Skeletal muscle cell (primary cell): ENCODE measurements around the gene ZNF32.

Source experiments
- DNase-seq: peaks from one replicate; pipeline ENCODE4 v3.0.0-alpha.2; 2010; ENCODE audit warnings: low read depth
- H3K4me3 ChIP-seq: 2 replicates; pipeline ENCODE4 v1.5.1; 2011; ENCODE audit warnings: low read depth, mild to moderate bottlenecking, control low read depth, low read length, moderate library complexity

ZNF32 gene

DNA sequence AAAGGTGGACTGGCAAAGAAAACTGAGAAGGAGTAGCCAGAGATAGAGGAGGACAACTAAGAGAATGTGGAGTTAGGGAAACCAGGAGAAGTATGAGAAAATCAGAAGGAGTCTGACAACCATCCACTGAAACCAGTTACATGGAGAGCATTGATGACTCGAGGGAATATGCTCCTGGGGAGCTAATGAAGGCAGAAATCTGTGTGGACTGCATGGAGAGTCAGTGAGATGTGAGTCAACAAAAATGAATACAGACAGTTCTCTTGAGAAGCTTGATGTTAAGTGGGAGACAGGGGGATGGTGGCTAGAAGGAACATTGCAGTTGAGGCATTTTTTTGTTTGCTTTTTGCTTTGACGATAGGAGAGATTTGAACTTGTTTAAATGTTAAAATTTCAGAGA, 34.3 kb upstream of the ZNF32 start:
- DNase-seq: no peak
- no peak overlapping the region for H3K4me3 ChIP-seq

GRCh38 chr10:43681721-43682120, 33.0 kb upstream of the ZNF32 start:
- no peak overlapping the region for H3K4me3 ChIP-seq
- no peak for DNase-seq

DNA sequence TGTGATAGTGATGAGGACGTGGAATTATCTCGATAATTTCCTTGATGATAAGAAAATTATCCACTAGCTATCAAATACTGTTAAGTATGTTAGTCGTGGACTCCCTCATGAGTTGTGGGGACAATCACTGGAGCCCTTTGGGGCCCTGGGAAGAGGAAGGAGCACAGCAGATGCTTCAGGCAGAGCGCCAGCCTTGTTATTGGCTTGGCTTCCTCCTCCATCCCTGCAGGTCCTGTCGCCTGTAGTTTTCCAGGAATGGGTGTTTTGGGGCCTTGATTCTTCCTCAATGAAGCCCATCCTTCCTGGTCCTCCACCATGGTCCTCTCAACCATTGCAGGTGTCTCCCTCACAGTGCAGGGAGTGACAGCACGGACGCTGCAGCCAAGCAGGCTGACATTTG, 32.5 kb upstream of the ZNF32 start:
- no peak for DNase-seq
- H3K4me3 ChIP-seq: no peak overlapping the region

GRCh38 chr10:43680035-43680434, 31.4 kb upstream of the ZNF32 start:
- no peak for DNase-seq
- no peak overlapping the region for H3K4me3 ChIP-seq

- no peak for DNase-seq
- H3K4me3 ChIP-seq: no peak overlapping the region
Observed at GRCh38 chr10:43679509-43679908, 30.8 kb upstream of the ZNF32 start.

- DNase-seq: no peak
- no peak overlapping the region for H3K4me3 ChIP-seq
Observed at GRCh38 chr10:43678654-43679053, 30.0 kb upstream of the ZNF32 start.

- no peak overlapping the region for H3K4me3 ChIP-seq
- DNase-seq: no peak
Observed at GRCh38 chr10:43676901-43677300, 28.2 kb upstream of the ZNF32 start.

- H3K4me3 ChIP-seq: no peak overlapping the region
- DNase-seq: no peak
Observed at GRCh38 chr10:43676331-43676730, 27.6 kb upstream of the ZNF32 start.

DNA sequence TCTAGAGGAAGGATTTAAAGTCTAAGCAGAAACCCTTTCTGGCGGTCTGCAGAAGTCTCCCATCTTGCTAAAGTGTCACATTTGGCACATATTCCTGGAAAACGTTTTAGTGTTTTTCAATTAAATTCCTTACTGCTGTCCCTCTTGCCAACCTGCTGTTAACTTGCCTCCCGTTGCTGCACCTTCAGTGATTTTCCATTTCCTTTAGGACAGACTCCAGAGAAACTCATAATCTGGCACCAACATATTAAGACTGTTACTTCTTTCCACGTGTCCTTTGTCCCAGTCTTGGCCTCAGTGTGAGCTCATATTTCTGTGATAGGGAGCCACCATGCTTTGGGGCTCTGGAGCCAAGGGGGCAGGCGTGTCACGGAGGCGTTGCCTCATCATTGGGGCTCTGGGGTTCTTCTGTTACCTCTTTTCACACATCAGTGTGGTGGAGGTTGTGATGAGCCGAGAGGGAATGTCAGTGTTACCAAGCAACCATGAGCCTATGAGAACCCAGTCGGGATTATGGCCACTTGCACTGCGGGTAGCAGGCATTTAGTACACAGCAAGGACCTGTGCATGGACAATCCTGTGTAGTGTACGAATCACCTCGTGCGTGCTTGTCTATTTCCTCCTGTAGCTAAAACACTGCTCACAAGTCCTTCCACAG, 26.0 kb upstream of the ZNF32 start:
- H3K4me3 ChIP-seq: no peak overlapping the region
- DNase-seq: no peak

DNA sequence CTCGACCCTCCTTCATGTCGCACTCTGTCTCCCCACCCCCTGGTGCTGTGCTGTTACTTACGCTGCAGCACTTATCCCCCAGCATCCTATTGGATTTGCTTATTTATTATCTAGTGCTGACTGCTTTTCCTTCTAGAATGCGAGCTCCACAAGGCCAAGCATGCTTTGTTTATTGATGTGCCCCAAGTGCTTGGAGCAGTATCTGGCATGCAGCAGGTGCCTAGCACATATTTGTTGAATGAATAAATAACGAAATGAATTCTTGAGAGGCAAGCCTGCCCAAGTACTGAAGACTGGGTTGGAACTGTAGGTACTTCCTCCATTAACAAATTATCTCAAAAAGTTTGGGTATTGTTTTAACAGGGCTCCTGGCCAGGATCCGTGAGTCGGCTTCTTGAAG, 24.8 kb upstream of the ZNF32 start:
- H3K4me3 ChIP-seq: no peak overlapping the region
- DNase-seq: no peak

- no peak overlapping the region for H3K4me3 ChIP-seq
- DNase-seq: no peak
Observed at GRCh38 chr10:43671659-43672531, 23.2 kb upstream of the ZNF32 start.

DNA sequence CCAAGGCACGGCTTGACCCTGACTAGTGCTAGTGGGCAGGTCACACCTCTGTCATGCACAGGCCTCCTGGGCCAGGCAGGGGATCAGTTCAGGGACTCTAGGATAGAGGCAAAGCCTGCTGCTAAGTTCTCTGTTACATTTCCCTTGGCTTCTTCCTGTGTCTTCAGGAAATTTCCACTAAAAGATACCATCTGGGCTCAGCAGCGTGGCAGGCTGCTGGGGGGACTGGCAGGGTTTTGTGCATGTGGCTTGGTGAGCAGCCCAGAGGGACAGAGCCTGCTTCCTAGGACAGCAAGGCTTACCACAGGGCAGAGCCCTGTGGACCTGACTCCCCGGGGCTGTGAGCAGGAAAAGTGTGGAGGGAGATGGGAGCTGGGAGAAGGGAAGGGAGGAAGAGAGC, 20.7 kb upstream of the ZNF32 start:
- no peak for DNase-seq
- no peak overlapping the region for H3K4me3 ChIP-seq

GRCh38 chr10:43667761-43668386, 19.2 kb upstream of the ZNF32 start:
- H3K4me3 ChIP-seq: no peak overlapping the region
- no peak for DNase-seq

DNA sequence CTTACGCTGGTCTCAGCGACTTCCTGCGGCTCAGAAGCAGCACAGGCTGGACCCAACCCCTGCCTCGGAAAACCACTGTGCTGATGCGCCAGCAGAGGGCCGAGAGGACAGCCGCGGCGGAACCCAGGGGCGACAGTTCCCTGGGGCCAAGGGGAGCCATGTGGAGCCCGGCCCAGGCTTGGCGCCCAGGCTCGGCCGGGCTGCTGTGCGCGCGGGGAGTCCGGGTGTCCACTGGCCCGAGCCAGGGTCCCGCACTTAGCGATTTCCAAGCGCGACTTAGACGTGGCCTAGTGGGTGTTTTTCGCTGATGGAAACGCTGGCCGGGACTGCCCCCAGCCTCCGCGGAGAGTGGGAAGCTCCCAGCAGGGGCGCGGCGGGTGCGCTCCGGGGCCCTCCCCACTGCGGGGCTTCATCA, 18.6 kb upstream of the ZNF32 start:
- peak overlapping the region; percentile 13 for H3K4me3 ChIP-seq
- no peak for DNase-seq

- DNase-seq: no peak
- no peak overlapping the region for H3K4me3 ChIP-seq
Observed at GRCh38 chr10:43666552-43666951, 17.9 kb upstream of the ZNF32 start.

DNA sequence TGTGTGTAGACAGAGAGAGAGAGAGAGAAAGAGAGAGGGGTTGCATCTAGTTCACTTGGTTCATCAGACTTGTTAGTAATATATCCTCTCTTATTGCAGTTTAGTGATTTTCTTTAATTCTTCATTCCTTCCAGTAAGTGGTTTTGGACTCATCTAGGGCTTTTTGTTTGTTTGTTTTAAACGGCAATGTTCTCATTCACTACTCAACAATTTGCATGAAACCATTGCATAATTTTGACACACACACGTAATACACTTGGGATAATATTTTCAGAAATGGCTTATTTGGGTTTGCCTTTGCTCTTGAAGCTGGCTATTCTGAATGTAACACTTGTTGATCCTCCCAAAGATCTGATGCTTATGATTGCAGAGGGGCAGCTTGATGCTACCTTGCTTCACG, 16.4 kb upstream of the ZNF32 start:
- no peak overlapping the region for H3K4me3 ChIP-seq
- DNase-seq: no peak

GRCh38 chr10:43658227-43658626, 9.5 kb upstream of the ZNF32 start:
- no peak overlapping the region for H3K4me3 ChIP-seq

DNA sequence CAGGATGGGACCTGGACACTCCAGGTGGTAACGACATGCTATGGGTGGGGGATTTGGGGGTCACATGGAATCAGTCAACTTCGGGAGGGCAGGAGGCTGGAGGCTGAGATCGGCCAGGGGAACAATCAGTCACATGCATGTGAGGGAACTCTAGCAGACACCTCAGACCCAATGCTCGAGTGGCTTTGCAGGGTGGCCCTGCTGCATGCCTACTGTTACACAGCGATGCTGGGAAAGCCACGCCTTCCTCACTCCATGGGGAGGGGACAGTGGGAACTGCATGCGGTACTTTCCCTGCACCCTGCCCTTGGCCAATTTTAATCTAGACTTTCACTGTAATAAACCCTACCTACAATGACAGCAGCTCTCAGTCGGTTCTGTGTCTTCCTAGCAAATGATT, 6.6 kb upstream of the ZNF32 start:
- no peak for DNase-seq
- H3K4me3 ChIP-seq: no peak overlapping the region

More at GRCh38 chr10:43658227-43658626, 9.5 kb upstream of the ZNF32 start:
- no peak for DNase-seq

DNA sequence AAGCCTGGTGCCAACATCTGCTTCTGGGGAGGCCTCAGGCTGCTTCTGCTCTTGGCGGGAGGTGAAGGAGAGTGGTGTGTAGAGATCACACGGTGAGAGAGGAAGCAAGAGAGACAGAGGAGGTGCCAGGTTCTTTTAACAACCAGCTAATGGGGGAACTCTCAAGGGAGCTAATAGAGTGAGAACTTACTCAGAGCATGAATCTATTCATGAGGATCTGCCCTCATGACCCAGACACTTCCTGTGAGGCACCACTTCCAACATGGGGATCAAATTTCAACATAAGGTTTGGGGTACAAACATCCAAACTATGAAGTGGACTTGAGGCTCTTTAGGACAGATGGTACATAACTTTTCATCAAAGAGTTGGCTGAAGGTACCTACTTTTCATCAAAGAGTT, 5.1 kb upstream of the ZNF32 start:
- DNase-seq: peak; percentile 12
- H3K4me3 ChIP-seq: no peak overlapping the region

DNA sequence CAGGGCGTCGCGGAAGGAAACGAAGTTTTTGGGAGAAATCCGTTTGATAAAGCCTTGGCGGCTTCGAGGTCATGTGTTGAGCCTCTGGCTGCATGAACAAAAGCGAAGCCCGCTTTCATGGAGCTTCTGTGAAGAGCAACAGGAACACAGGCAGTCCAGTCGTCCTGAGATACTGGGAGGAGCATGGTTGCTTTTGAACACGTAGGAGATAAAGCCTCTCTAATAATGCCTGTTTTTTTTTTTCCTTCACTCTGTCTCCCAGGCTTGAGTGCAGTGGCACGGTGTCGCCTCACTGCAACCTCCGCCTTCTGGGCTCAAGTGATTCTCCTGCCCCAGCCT, 473 bp upstream of the ZNF32 start:
- peak overlapping the region; percentile 69 for H3K4me3 ChIP-seq
- no peak for DNase-seq

GRCh38 chr10:43648095-43648397, 635 bp downstream of the ZNF32 start:
- DNase-seq: no peak
- H3K4me3 ChIP-seq: peak overlapping the region; percentile 69
